Measurements from ENCODE around the gene MORN1.

GRCh38 chr1:2438038-2438437 lies 46.7 kb upstream of the MORN1 start:
- TF ChIP-seq EZH2 (IDR thresholded peaks at IDR 0.05; ENCODE audit: borderline replicate concordance, insufficient read depth, low read length, poor library complexity, severe bottlenecking) (no peak), EP300 (conservative IDR thresholded peaks at IDR 0.05; ENCODE audit: poor library complexity, severe bottlenecking) (no peak), CTCF (IDR thresholded peaks at IDR 0.05; ENCODE audit: poor library complexity, severe bottlenecking) (no peak), POLR2AphosphoS5 (IDR thresholded peaks at IDR 0.05) (no peak), REST (IDR thresholded peaks at IDR 0.05; ENCODE audit: borderline replicate concordance) (no peak), RAD21 (conservative IDR thresholded peaks at IDR 0.05) (no peak), MXI1 (conservative IDR thresholded peaks at IDR 0.05; ENCODE audit: poor library complexity, severe bottlenecking) (no peak), TAF1 (IDR thresholded peaks at IDR 0.05; ENCODE audit: low read depth) (no peak), SMC3 (conservative IDR thresholded peaks at IDR 0.05; ENCODE audit: poor library complexity) (no peak)

Data from neural cell (in vitro differentiated cells).